Neural progenitor cell (in vitro differentiated cells): Measurements from ENCODE around the gene ADAM22. TPM values are rescaled to one million over a fixed set of nuclear protein-coding genes. Genes with fewer than 3 reads are reported as not detected.

Experiments used
- DNase-seq: peaks from one replicate; pipeline ENCODE4 v3.0.0-alpha.2; 2016; ENCODE audit warnings: low spot score
- H2AFZ ChIP-seq: fragments of 200-600 bp; sonication (generic); replicated peaks from 2 replicates; pipeline ENCODE4 v1.6.1; 2016; ENCODE audit warnings: antibody characterized with exemption
- H3F3A ChIP-seq: fragments of 200-600 bp; sonication (generic); 2 replicates; pipeline ENCODE4 v1.6.1; 2016; ENCODE audit warnings: antibody characterized with exemption, low read depth
- H3K27ac ChIP-seq: fragments of 200-600 bp; sonication (generic); 2 replicates; pipeline ENCODE4 v1.5.1; 2016; ENCODE audit warnings: mild to moderate bottlenecking
- H3K27me3 ChIP-seq: fragments of 200-600 bp; sonication (generic); 2 replicates; pipeline ENCODE4 v1.6.1; 2016; ENCODE audit warnings: mild to moderate bottlenecking, moderate library complexity
- H3K36me3 ChIP-seq: fragments of 200-600 bp; sonication (generic); 2 replicates; pipeline ENCODE4 v1.5.1; 2016
- H3K4me1 ChIP-seq: fragments of 200-600 bp; sonication (generic); 2 replicates; pipeline ENCODE4 v1.6.1; 2016; ENCODE audit warnings: mixed run types
- H3K4me2 ChIP-seq: fragments of 200-600 bp; sonication (generic); 2 replicates; pipeline ENCODE4 v1.6.1; 2016
- H3K4me3 ChIP-seq: fragments of 200-600 bp; sonication (generic); 2 replicates; pipeline ENCODE4 v1.5.1; 2016
- H3K79me2 ChIP-seq: fragments of 200-600 bp; sonication (generic); 2 replicates; pipeline ENCODE4 v1.6.1; 2016; ENCODE audit warnings: low read depth
- H3K9ac ChIP-seq: fragments of 200-600 bp; sonication (generic); 2 replicates; pipeline ENCODE4 v1.6.1; 2016
- H3K9me3 ChIP-seq: fragments of 200-600 bp; sonication (generic); 2 replicates; pipeline ENCODE4 v1.5.1; 2016; ENCODE audit warnings: low read depth
- H4K20me1 ChIP-seq: fragments of 200-600 bp; sonication (generic); 2 replicates; pipeline ENCODE4 v1.6.1; 2016; ENCODE audit warnings: low read depth
- H3K27ac Mint-ChIP-seq: 3 replicates; pipeline ENCODE4 v1.8.0; 2021; ENCODE audit warnings: mixed read lengths
- H3K27me3 Mint-ChIP-seq: 2 replicates; pipeline ENCODE4 v1.8.0; 2022; ENCODE audit warnings: low read depth, mild to moderate bottlenecking, inconsistent platforms, moderate library complexity, mixed read lengths; ENCODE audit not compliant: insufficient read depth
- H3K36me3 Mint-ChIP-seq: 3 replicates; pipeline ENCODE4 v1.8.0; 2021; ENCODE audit warnings: mixed read lengths
- H3K4me1 Mint-ChIP-seq: 3 replicates; pipeline ENCODE4 v1.8.0; 2021; ENCODE audit warnings: mixed read lengths
- H3K4me3 Mint-ChIP-seq: 3 replicates; pipeline ENCODE4 v1.8.0; 2021; ENCODE audit warnings: mild to moderate bottlenecking, moderate library complexity, mixed read lengths
- H3K9me3 Mint-ChIP-seq: 3 replicates; pipeline ENCODE4 v1.8.0; 2020; ENCODE audit warnings: mixed read lengths
- CTCF ChIP-seq: fragments of 200-600 bp; sonication (generic); IDR thresholded peaks from 2 replicates; pipeline ENCODE4 v1.5.1; 2017; ENCODE audit warnings: antibody characterized with exemption, mild to moderate bottlenecking
- EZH2 ChIP-seq: fragments of 200-600 bp; sonication (generic); IDR thresholded peaks from 2 replicates; pipeline ENCODE4 v1.6.1; 2017; ENCODE audit warnings: antibody characterized with exemption, mild to moderate bottlenecking, moderate library complexity
- EZH2phosphoT487 ChIP-seq: fragments of 200-600 bp; sonication (generic); IDR thresholded peaks from 2 replicates; pipeline ENCODE4 v1.6.1; 2017; ENCODE audit warnings: antibody characterized with exemption
- total RNA-seq: library from RNA; depleted of rRNA; stranded (reverse); fragments of >200 nt; gene quantifications from 2 replicates; pipeline ENCODE4 v1.2.3, GENCODE V29; 2015; ENCODE audit warnings: low replicate concordance

ADAM22 gene
- total RNA-seq, 1 donor from 2014 or later = 13.7 TPM

GRCh38 chr7:88223265-88223664, 289.2 kb downstream of the ADAM22 start:
- Mint-ChIP-seq H3K9me3 (peaks cover 3% of the 10 kb centered on the region), H3K4me1 (peaks cover 20% of the 10 kb centered on the region), H3K4me3 (no peak overlapping the region), H3K27ac (no peak overlapping the region), H3K36me3 (no peaks in the 10 kb centered on the region), H3K27me3 (no peaks in the 10 kb centered on the region)
- no peak for DNase-seq
- no peak overlapping the region for H3K27ac ChIP-seq
- no peak overlapping the region for H3K9ac ChIP-seq
- TF ChIP-seq EZH2 = no peak
- TF ChIP-seq EZH2phosphoT487 = no peak
- TF ChIP-seq CTCF = no peak
- peaks cover 3% of the 10 kb centered on the region for H3F3A ChIP-seq
- H3K4me1 ChIP-seq = peaks cover 10% of the 10 kb centered on the region
- no peak overlapping the region for H3K4me3 ChIP-seq
- H4K20me1 ChIP-seq = peaks cover 6% of the 10 kb centered on the region
- H3K79me2 ChIP-seq = peaks cover 14% of the 10 kb centered on the region
- H2AFZ ChIP-seq = no peak overlapping the region
- H3K4me2 ChIP-seq = no peak overlapping the region
- H3K27me3 ChIP-seq = no peaks in the 10 kb centered on the region
- no peaks in the 10 kb centered on the region for H3K9me3 ChIP-seq
- no peaks in the 10 kb centered on the region for H3K36me3 ChIP-seq

GRCh38 chr7:88224601-88225275, 290.7 kb downstream of the ADAM22 start:
- peaks cover 5% of the 10 kb centered on the region for H3K4me1 ChIP-seq
- no peaks in the 10 kb centered on the region for H4K20me1 ChIP-seq
- H3K4me2 ChIP-seq = no peak overlapping the region
- TF ChIP-seq CTCF = no peak
- TF ChIP-seq EZH2 = no peak
- TF ChIP-seq EZH2phosphoT487 = no peak
- H3K36me3 ChIP-seq = no peaks in the 10 kb centered on the region
- H3K9me3 ChIP-seq = no peaks in the 10 kb centered on the region
- no peak overlapping the region for H3K4me3 Mint-ChIP-seq
- H3K9ac ChIP-seq = no peak overlapping the region
- H3K36me3 Mint-ChIP-seq = no peaks in the 10 kb centered on the region
- no peak overlapping the region for H3K4me3 ChIP-seq
- H3F3A ChIP-seq = peaks cover 3% of the 10 kb centered on the region
- H3K27ac Mint-ChIP-seq = no peak overlapping the region
- H3K79me2 ChIP-seq = no peaks in the 10 kb centered on the region
- DNase-seq = no peak
- no peaks in the 10 kb centered on the region for H3K27me3 Mint-ChIP-seq
- no peak overlapping the region for H2AFZ ChIP-seq
- peaks cover 12% of the 10 kb centered on the region for H3K4me1 Mint-ChIP-seq
- no peak overlapping the region for H3K27ac ChIP-seq
- no peaks in the 10 kb centered on the region for H3K27me3 ChIP-seq
- H3K9me3 Mint-ChIP-seq = peaks cover 6% of the 10 kb centered on the region

GRCh38 chr7:88226201-88226600, 292.1 kb downstream of the ADAM22 start:
- peaks cover under 1% of the 10 kb centered on the region for H3K4me1 Mint-ChIP-seq
- no peak overlapping the region for H3K27ac Mint-ChIP-seq
- H2AFZ ChIP-seq = no peak overlapping the region
- peaks cover 4% of the 10 kb centered on the region for H3K9me3 Mint-ChIP-seq
- no peak overlapping the region for H3K27ac ChIP-seq
- TF ChIP-seq CTCF (no peak), EZH2phosphoT487 (no peak), EZH2 (no peak)
- no peak for DNase-seq
- H3K27me3 Mint-ChIP-seq = peaks cover 2% of the 10 kb centered on the region
- no peaks in the 10 kb centered on the region for H3K36me3 Mint-ChIP-seq
- H4K20me1 ChIP-seq = no peaks in the 10 kb centered on the region
- no peaks in the 10 kb centered on the region for H3K27me3 ChIP-seq
- peaks cover 2% of the 10 kb centered on the region for H3F3A ChIP-seq
- no peak overlapping the region for H3K4me3 Mint-ChIP-seq
- no peak overlapping the region for H3K4me3 ChIP-seq
- H3K4me1 ChIP-seq = peaks cover 2% of the 10 kb centered on the region
- no peaks in the 10 kb centered on the region for H3K36me3 ChIP-seq
- no peak overlapping the region for H3K9ac ChIP-seq
- no peak overlapping the region for H3K4me2 ChIP-seq
- H3K9me3 ChIP-seq = no peaks in the 10 kb centered on the region
- H3K79me2 ChIP-seq = no peaks in the 10 kb centered on the region
